ENCODE data around the gene MYO7B. TPM values are rescaled to one million over a fixed set of nuclear protein-coding genes. Genes with fewer than 3 reads are reported as not detected.

Gene MYO7B
- total and polyA plus RNA-seq, 12 donors = 0.13 to 1.5 (median 0.32) TPM; not detected in 1

- H3K27me3 ChIP-seq = no peaks in the 10 kb centered on the region
- no peak overlapping the region for H3K4me3 ChIP-seq
- 80 to 88% (median 82%) methylated on average over 17 of the region's 17 CpGs for WGBS, 4 donors
- no peak overlapping the region for H3K27ac ChIP-seq
- intact Hi-C loops (cut with DNase I) = no loop called here
- TF ChIP-seq POLR2A (IDR thresholded peaks at IDR 0.05) = no peak
- TF ChIP-seq CTCF (IDR thresholded peaks at IDR 0.05) = no peak
- no peaks in the 10 kb centered on the region for H3K4me1 ChIP-seq (replicated peaks in 1 of 2)
- peak in 2 of 7 donors; percentile 3 to 11 for DNase-seq
- no peaks in the 10 kb centered on the region for H3K9me3 ChIP-seq (replicated peaks in 1 of 3)
- H3K36me3 ChIP-seq (replicated peaks in 1 of 2) = no peaks in the 10 kb centered on the region
These were observed 61.8 kb downstream of the MYO7B start for GRCh38 chr2:127597046-127597983.

GRCh38 chr2:127597984-127598380 is 62.5 kb downstream of the MYO7B start:
- 65 to 81% (median 77%) methylated on average over 4 of the region's 4 CpGs for WGBS, 4 donors
- no peaks in the 10 kb centered on the region for H3K27me3 ChIP-seq
- H3K4me3 ChIP-seq = no peak overlapping the region
- peak in 1 of 7 donors; percentile 5 for DNase-seq
- intact Hi-C loops (cut with DNase I) = no loop called here
- no peaks in the 10 kb centered on the region for H3K9me3 ChIP-seq (replicated peaks in 1 of 3)
- no peaks in the 10 kb centered on the region for H3K4me1 ChIP-seq (replicated peaks in 1 of 2)
- TF ChIP-seq POLR2A (IDR thresholded peaks at IDR 0.05) (no peak), CTCF (IDR thresholded peaks at IDR 0.05) (no peak)
- no peaks in the 10 kb centered on the region for H3K36me3 ChIP-seq (replicated peaks in 1 of 2)
- no peak overlapping the region for H3K27ac ChIP-seq

GRCh38 chr2:127598711-127599110 is 63.2 kb downstream of the MYO7B start:
- H3K9me3 ChIP-seq (replicated peaks in 1 of 3) = no peaks in the 10 kb centered on the region
- TF ChIP-seq POLR2A (IDR thresholded peaks at IDR 0.05) (no peak), CTCF (IDR thresholded peaks at IDR 0.05) (no peak)
- H3K27ac ChIP-seq = no peak overlapping the region
- intact Hi-C loops (cut with DNase I) = no loop called here
- H3K36me3 ChIP-seq (replicated peaks in 1 of 2) = no peaks in the 10 kb centered on the region
- DNase-seq = no peak
- no peaks in the 10 kb centered on the region for H3K27me3 ChIP-seq
- no peak overlapping the region for H3K4me3 ChIP-seq
- no peaks in the 10 kb centered on the region for H3K4me1 ChIP-seq (replicated peaks in 1 of 2)
- WGBS, 4 donors = 74 to 93% (median 89%) methylated on average over 3 of the region's 3 CpGs

- no peak overlapping the region for H3K4me3 ChIP-seq
- no peak overlapping the region for H3K27ac ChIP-seq
- WGBS, 4 donors = 63 to 69% (median 66%) methylated on average over 3 of the region's 3 CpGs
- intact Hi-C loops (cut with DNase I) = no loop called here
- no peaks in the 10 kb centered on the region for H3K9me3 ChIP-seq (replicated peaks in 1 of 3)
- no peaks in the 10 kb centered on the region for H3K27me3 ChIP-seq
- TF ChIP-seq CTCF (IDR thresholded peaks at IDR 0.05) = no peak
- TF ChIP-seq POLR2A (IDR thresholded peaks at IDR 0.05) = no peak
- H3K36me3 ChIP-seq (replicated peaks in 1 of 2) = no peaks in the 10 kb centered on the region
- no peak for DNase-seq
- H3K4me1 ChIP-seq (replicated peaks in 1 of 2) = no peaks in the 10 kb centered on the region
These were observed 63.7 kb downstream of the MYO7B start for GRCh38 chr2:127599211-127599610.
